H7 (cell line): Measurements from ENCODE around the gene TNIK. TPM values are rescaled to one million over a fixed set of nuclear protein-coding genes. Genes with fewer than 3 reads are reported as not detected.

Experiments used
- DNase-seq: peaks from one replicate; pipeline ENCODE4 v3.0.0; 2012
- H3K27me3 ChIP-seq: 2 replicates; pipeline ENCODE4 v1.6.0; 2011; ENCODE audit warnings: mild to moderate bottlenecking, low read length; ENCODE audit not compliant: control insufficient read depth, insufficient read depth
- H3K36me3 ChIP-seq: replicated peaks from 2 replicates; pipeline ENCODE4 v1.5.1; 2011; ENCODE audit warnings: low read length; ENCODE audit not compliant: control insufficient read depth, insufficient read depth
- H3K4me3 ChIP-seq: 2 replicates; pipeline ENCODE4 v1.5.1; 2011; ENCODE audit warnings: low read depth, mild to moderate bottlenecking, control low read depth, low read length, moderate library complexity; ENCODE audit not compliant: insufficient read depth
- total RNA-seq: library from RNA; depleted of rRNA; stranded (reverse); fragments of >200 nt; shearing (Covaris generic); gene quantifications from 2 replicates; pipeline ENCODE4 v1.2.3, GENCODE V29; 2014

TNIK gene
- total RNA-seq, 1 experiment from 2014 or later = 16.4 TPM

- H3K4me3 ChIP-seq = no peak overlapping the region
- H3K27me3 ChIP-seq = no peaks in the 10 kb centered on the region
- no peaks in the 10 kb centered on the region for H3K36me3 ChIP-seq
- no peak for DNase-seq
Observed at GRCh38 chr3:171068658-171069057, 391.5 kb downstream of the TNIK start.

- Histone ChIP-seq H3K27me3 (no peaks in the 10 kb centered on the region), H3K4me3 (no peak overlapping the region), H3K36me3 (no peaks in the 10 kb centered on the region)
- DNase-seq = no peak
Observed at GRCh38 chr3:171066206-171066605, 394.0 kb downstream of the TNIK start.

- Histone ChIP-seq H3K36me3 (no peaks in the 10 kb centered on the region), H3K27me3 (no peaks in the 10 kb centered on the region), H3K4me3 (no peak overlapping the region)
- no peak for DNase-seq
Observed at GRCh38 chr3:171065732-171066131, 394.5 kb downstream of the TNIK start.

- no peak for DNase-seq
Observed at GRCh38 chr3:171064461-171064860, 395.7 kb downstream of the TNIK start.

GRCh38 chr3:171061749-171062148 lies 398.5 kb downstream of the TNIK start:
- Histone ChIP-seq H3K4me3 (no peak overlapping the region), H3K27me3 (no peaks in the 10 kb centered on the region), H3K36me3 (no peaks in the 10 kb centered on the region)
- no peak for DNase-seq

More at GRCh38 chr3:171064461-171064860, 395.7 kb downstream of the TNIK start:
- Histone ChIP-seq H3K36me3 (no peaks in the 10 kb centered on the region), H3K27me3 (no peaks in the 10 kb centered on the region), H3K4me3 (no peak overlapping the region)

GRCh38 chr3:171059978-171060377 lies 400.2 kb downstream of the TNIK start:
- no peak overlapping the region for H3K4me3 ChIP-seq
- H3K36me3 ChIP-seq = no peaks in the 10 kb centered on the region
- no peak for DNase-seq
- H3K27me3 ChIP-seq = no peaks in the 10 kb centered on the region

GRCh38 chr3:171058873-171059603 lies 401.2 kb downstream of the TNIK start:
- Histone ChIP-seq H3K4me3 (no peak overlapping the region), H3K27me3 (no peaks in the 10 kb centered on the region), H3K36me3 (no peaks in the 10 kb centered on the region)
- no peak for DNase-seq

GRCh38 chr3:171058058-171058457 lies 402.1 kb downstream of the TNIK start:
- no peaks in the 10 kb centered on the region for H3K36me3 ChIP-seq
- H3K27me3 ChIP-seq = no peaks in the 10 kb centered on the region
- no peak for DNase-seq
- H3K4me3 ChIP-seq = no peak overlapping the region

GRCh38 chr3:171057072-171057471 lies 403.1 kb downstream of the TNIK start:
- Histone ChIP-seq H3K27me3 (no peaks in the 10 kb centered on the region), H3K36me3 (no peaks in the 10 kb centered on the region), H3K4me3 (no peak overlapping the region)
- no peak for DNase-seq

GRCh38 chr3:171056528-171056927 lies 403.7 kb downstream of the TNIK start:
- no peaks in the 10 kb centered on the region for H3K27me3 ChIP-seq
- no peaks in the 10 kb centered on the region for H3K36me3 ChIP-seq
- no peak for DNase-seq
- H3K4me3 ChIP-seq = no peak overlapping the region

GRCh38 chr3:171055336-171056178 lies 404.6 kb downstream of the TNIK start:
- Histone ChIP-seq H3K36me3 (no peaks in the 10 kb centered on the region), H3K4me3 (no peak overlapping the region), H3K27me3 (no peaks in the 10 kb centered on the region)
- DNase-seq = no peak

- H3K4me3 ChIP-seq = no peak overlapping the region
- H3K36me3 ChIP-seq = no peaks in the 10 kb centered on the region
- DNase-seq = no peak
- H3K27me3 ChIP-seq = no peaks in the 10 kb centered on the region
Observed at GRCh38 chr3:171054921-171055320, 405.3 kb downstream of the TNIK start.

- Histone ChIP-seq H3K27me3 (no peaks in the 10 kb centered on the region), H3K36me3 (no peaks in the 10 kb centered on the region), H3K4me3 (no peak overlapping the region)
- DNase-seq = no peak
Observed at GRCh38 chr3:171054231-171054630, 406.0 kb downstream of the TNIK start.

- no peak overlapping the region for H3K4me3 ChIP-seq
- H3K27me3 ChIP-seq = no peaks in the 10 kb centered on the region
- H3K36me3 ChIP-seq = no peaks in the 10 kb centered on the region
- peak; percentile 66 for DNase-seq
Observed at GRCh38 chr3:171049861-171050444, 410.3 kb downstream of the TNIK start.

GRCh38 chr3:171046760-171047159 lies 413.4 kb downstream of the TNIK start:
- no peak for DNase-seq
- no peaks in the 10 kb centered on the region for H3K27me3 ChIP-seq
- H3K4me3 ChIP-seq = no peak overlapping the region
- no peaks in the 10 kb centered on the region for H3K36me3 ChIP-seq
